ENCODE data around the gene CDKN2D. TPM values are rescaled to one million over a fixed set of nuclear protein-coding genes. Genes with fewer than 3 reads are reported as not detected.

CDKN2D gene
- polyA plus RNA-seq, 3 donors = 10.8 to 11.9 (median 10.9) TPM

DNA sequence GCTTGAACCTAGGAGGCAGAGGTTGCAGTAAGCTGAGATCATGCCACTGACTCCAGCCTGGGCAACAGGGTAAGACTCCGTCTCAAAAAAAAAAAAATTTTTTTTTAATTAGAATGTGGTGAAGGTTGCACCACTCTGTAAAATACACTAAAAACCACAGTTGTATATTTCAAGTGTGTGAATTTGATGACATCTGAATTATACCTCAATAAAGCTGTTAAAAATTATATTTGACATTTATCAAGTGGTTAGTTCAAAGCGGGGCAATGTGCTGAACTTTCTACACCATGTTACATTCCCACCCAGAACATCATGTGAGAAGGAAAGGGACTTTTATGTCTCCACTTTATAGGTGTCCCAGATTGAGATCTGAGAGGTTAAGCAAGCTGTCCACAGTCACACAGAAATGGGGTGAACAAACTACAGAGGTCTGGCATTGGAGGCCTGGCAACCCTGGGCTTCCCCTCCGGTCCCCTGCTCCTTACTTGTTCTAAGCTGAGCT is 45.6 kb downstream of the CDKN2D start:
- no peak for DNase-seq (ENCODE audit: low read depth in 3 of 3, low spot score in 2 of 3)

DNA sequence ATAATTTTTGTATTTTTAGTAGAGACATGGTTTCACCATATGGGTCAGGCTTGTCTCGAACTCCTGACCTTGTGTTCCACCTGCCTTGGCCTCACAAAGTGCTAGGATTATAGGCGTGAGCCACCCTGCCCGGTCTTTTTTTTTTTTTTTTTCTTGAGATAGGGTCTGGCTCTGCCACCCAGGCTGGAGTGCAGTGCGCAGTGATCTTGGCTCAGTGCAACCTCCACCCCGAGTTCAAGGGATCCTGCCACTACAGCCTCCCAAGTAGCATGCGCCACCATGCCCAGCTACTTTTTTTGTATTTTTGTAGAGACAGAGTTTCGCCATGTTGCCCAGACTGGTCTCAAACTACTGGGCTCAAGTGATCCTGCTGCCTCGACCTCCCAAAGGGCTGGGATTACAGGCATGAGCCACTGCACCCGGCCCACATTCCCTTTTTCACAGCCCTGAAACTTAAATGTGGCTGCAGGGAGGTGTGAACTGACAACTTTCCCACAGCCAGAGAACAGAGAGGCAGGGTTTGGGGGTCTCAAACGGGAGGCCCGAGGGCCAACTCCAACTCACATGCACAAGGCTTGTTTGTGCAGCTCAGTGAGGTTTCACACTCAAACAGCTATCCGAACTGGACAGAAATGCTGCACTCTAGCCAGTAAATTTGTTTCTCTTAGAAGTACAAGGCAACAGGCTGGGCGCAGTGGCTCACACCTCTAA is 47.2 kb downstream of the CDKN2D start:
- DNase-seq (ENCODE audit: low read depth in 3 of 3, low spot score in 2 of 3) = no peak

DNA sequence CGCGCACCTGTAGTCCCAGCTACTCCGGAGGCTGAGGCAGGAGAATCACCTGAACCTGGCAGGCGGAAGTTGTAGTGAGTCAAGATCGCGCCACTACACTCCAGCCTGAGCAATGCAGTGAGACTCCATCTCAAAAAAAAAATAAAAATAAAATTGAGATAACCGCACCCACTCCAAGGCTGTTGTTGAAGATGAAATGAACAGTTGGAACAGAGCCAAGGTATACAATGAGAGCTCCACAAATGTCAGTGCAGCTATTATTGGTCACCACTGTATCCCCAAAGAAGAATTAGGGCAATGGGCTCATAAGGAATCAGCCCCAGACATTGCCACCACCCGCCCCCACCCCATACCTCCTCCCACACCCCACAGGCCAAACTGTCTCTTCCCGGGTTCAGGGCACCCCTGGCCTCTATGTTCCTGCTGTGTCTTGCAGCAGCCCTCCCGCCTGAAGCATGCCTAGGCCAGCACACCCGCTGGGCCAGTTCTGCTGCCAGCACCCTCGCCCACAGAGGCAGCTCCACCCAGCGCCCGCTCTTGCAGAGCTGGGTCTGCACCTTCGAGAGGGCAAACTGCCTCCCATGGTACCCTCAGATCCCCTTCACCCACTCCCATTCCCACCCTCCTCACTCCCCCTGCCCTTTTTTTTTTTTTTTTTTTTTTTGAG is 48.0 kb downstream of the CDKN2D start:
- no peak for DNase-seq (ENCODE audit: low read depth in 3 of 3, low spot score in 2 of 3)

DNA sequence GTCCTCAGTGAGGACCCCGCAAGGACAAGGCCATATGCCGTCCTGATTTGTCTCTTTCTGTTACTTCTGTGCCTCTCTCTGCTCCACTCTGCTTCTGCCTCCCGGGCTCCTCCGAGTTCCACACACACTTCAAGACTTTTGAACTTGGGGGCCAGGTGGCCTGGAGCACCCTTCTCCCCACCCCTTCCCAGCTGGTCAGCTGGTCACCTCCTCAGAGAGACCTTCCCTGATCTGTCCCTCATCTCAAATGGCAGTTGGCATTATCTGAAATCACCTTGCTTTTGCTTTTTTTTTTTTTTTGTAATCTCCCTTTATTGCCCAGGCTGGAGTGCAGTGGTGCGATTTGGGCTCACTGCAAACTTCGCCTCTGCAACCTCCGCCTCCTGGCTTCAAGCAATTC is 49.4 kb downstream of the CDKN2D start:
- DNase-seq (ENCODE audit: low read depth in 3 of 3, low spot score in 2 of 3) = no peak

DNA sequence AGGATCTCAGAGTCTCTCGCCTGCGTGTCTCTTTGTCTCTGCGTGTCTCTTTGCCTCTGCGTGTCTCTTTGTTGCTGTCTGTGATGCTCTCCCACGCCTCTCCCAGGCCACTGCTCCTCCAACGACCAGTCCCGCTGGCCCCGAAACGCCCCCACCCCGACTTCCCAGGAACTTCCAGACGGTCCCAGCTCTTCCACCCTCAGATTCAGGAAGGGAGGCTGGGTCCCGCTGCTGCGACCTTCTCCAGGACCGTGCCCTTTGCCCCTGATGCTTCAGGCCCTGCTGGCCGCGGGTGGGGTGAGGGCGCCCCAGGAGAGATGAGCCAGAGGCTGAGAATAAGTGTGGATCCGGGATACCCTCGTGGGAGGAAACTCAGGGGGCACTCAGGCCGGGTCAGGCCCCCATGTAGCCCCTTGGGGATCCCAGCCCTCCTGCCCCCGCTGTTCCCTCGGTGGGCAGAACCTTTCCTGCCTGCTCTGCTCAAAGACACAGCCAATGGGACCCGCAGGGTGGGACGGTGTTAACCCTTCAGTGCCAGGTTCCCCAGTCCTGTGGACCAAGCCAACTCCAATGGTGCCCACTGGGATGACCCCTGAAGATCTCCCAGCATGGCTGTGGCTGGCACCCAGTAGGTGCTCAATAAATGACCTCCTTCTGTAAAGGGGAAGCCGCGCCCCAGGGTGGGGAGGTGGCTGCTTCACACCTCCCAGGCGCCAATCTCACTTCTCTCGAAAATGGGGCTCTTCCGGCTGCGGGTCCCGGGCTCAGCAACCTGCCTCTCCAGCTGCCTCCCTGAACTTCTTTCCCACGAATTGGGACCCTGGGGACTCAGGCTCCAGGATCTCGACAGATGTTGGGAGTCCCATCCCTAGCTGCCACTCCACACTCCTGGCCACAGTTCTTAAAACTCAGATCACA is 50.1 kb downstream of the CDKN2D start:
- no peak for DNase-seq (ENCODE audit: low read depth in 3 of 3, low spot score in 2 of 3)

DNA sequence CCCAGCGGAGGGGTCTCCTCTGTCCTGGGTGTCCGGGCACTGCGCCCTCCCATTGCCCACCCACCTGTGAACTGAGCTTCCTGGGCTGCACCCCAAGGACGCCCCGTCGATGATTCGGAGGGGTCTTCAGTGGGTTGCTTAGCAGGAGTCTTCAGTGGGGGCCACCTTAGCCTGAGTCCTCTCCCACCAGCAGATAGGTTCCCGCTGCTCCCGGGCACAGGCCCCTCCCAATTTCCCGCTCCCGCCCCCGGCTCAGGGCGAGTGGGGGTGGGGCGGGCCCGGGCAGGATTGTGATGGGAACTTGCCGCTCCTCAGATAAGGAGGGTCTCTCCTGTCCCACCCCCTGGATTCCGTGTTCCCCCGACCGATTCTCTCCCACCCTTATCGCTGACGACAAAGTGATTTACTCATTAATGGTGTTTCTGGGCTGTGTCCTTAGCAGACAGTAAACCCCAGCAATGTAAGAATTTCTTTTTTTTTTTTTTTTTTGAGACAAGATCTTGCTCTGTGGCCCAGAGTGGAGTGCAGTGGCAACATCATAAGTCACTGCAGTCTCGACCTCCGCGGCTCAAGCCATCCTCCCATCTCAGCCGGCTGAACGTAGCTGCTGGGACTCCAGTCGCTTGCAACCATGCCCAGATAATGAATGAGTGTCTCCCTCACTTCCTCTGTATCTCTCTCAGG is 50.9 kb downstream of the CDKN2D start:
- no peak for DNase-seq (ENCODE audit: low read depth in 3 of 3, low spot score in 2 of 3)

DNA sequence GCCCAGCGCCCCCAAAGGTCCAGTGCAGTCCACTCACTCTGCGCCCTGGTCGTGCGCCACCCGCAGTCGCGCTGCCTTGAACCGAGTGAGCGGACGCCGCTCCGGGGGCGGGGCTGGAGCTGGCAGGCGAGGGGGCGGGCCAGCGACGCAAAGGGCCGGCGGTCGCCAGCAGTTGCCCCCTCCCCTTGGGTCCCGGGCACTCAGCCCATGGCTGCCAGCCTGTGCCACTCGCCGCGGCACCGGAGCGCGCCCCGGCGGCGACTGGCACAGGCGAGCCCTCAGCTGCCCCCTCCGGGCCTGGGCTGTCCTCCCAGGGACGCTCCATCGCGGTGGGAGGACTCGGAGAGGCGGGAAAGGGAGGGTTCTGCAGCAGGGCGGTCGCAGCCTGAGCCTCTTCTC is 51.4 kb downstream of the CDKN2D start, which contains the start of gene S1PR5:
S1PR5 (minus strand) TSS at position 87 of the 399 bp plus-strand sequence. CDS start 2,436 bp downstream, outside the sequence.
- no peak for DNase-seq (ENCODE audit: low read depth in 3 of 3, low spot score in 2 of 3)

DNA sequence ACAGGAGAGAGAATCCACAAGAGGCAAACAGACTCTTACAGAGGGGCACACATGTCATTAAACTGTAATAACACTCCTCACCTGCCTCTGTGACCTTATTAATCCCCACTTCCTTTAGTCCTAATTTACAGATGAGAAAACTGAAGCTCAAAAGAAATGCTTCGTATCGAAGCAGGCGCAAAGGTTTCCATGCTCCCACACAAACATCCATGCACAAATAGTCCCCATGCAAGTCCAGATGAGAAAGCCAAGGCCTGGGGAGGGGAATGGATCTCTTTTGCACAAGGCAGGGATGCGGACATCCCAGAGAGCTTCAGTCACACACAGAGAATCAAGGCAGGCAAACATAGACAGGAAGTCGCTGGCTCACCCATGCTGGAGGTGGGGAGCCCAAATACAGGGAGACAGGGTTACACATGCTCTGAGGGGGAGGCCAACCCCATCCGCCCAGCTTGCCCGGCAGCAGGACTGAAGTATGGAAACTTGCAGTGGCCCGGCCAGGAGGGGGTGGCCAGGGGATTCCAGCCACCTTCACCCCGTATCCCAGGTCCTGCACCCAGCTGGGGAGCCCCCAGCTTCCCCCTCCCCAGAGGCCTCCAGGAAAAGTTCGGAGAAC is 52.0 kb downstream of the CDKN2D start:
- no peak for DNase-seq (ENCODE audit: low read depth in 3 of 3, low spot score in 2 of 3)

Other genes with a start within 250 kb of the CDKN2D start
- gene RAVER1, start 235.4 kb downstream of the CDKN2D start, polyA plus RNA-seq (ENCODE audit: insufficient read length in 3 of 3) = 10 to 100 TPM; 17.9 to 22.8 (median 22.6) TPM
- 10 to 100 TPM in 1 of 3 donors, 1 to 10 TPM in 2; 7.4 to 10.7 (median 8.4) TPM for gene ICAM3, start 229.4 kb downstream of the CDKN2D start, polyA plus RNA-seq (ENCODE audit: insufficient read length in 3 of 3)
- gene TYK2, start 188.4 kb downstream of the CDKN2D start, polyA plus RNA-seq (ENCODE audit: insufficient read length in 3 of 3) = 100 to 1,000 TPM in 1 of 3 donors, 10 to 100 TPM in 2; 96.7 to 100 (median 97.5) TPM
- 100 to 1,000 TPM; 141 to 150 (median 144) TPM for gene CDC37, start 165.4 kb downstream of the CDKN2D start, polyA plus RNA-seq (ENCODE audit: insufficient read length in 3 of 3)
- 1 to 10 TPM; 1.7 to 2.8 (median 2.1) TPM for gene PDE4A, start 148.4 kb downstream of the CDKN2D start, polyA plus RNA-seq (ENCODE audit: insufficient read length in 3 of 3)
- 10 to 100 TPM; 84.6 to 89.6 (median 89.1) TPM for gene KEAP1, start 65.6 kb downstream of the CDKN2D start, polyA plus RNA-seq (ENCODE audit: insufficient read length in 3 of 3)
- 1 to 10 TPM; 1.3 to 1.7 (median 1.5) TPM for gene S1PR5, start 51.5 kb downstream of the CDKN2D start, polyA plus RNA-seq (ENCODE audit: insufficient read length in 3 of 3)
- 10 to 100 TPM; 27.3 to 33.3 (median 29.8) TPM for gene ATG4D, start 25.1 kb downstream of the CDKN2D start, polyA plus RNA-seq (ENCODE audit: insufficient read length in 3 of 3)
- 10 to 100 TPM; 28.7 to 38.8 (median 37.1) TPM for gene KRI1, start 3.0 kb downstream of the CDKN2D start, polyA plus RNA-seq (ENCODE audit: insufficient read length in 3 of 3)
- gene AP1M2, start 18.3 kb upstream of the CDKN2D start, polyA plus RNA-seq (ENCODE audit: insufficient read length in 3 of 3) = 10 to 100 TPM; 41.8 to 51.5 (median 41.9) TPM
- 100 to 1,000 TPM; 191 to 213 (median 201) TPM for gene SLC44A2, start 56.6 kb upstream of the CDKN2D start, polyA plus RNA-seq (ENCODE audit: insufficient read length in 3 of 3)
- 100 to 1,000 TPM; 238 to 254 (median 244) TPM for gene ILF3, start 85.4 kb upstream of the CDKN2D start, polyA plus RNA-seq (ENCODE audit: insufficient read length in 3 of 3)
- 10 to 100 TPM; 36.5 to 43.7 (median 40.5) TPM for gene QTRT1, start 132.5 kb upstream of the CDKN2D start, polyA plus RNA-seq (ENCODE audit: insufficient read length in 3 of 3)
- 100 to 1,000 TPM; 119 to 129 (median 126) TPM for gene DNM2, start 149.1 kb upstream of the CDKN2D start, polyA plus RNA-seq (ENCODE audit: insufficient read length in 3 of 3)